ENCODE results near the gene RPS19.
"Not testable (repeated sequence)": the region's sequence is repeated elsewhere in the genome, so short reads cannot be mapped to it uniquely, and the experiment has no call there.

The RPS19 gene

GRCh38 chr19:41902594-41902993 lies 42.5 kb downstream of the RPS19 start:
- DNase-seq = no peak

DNA sequence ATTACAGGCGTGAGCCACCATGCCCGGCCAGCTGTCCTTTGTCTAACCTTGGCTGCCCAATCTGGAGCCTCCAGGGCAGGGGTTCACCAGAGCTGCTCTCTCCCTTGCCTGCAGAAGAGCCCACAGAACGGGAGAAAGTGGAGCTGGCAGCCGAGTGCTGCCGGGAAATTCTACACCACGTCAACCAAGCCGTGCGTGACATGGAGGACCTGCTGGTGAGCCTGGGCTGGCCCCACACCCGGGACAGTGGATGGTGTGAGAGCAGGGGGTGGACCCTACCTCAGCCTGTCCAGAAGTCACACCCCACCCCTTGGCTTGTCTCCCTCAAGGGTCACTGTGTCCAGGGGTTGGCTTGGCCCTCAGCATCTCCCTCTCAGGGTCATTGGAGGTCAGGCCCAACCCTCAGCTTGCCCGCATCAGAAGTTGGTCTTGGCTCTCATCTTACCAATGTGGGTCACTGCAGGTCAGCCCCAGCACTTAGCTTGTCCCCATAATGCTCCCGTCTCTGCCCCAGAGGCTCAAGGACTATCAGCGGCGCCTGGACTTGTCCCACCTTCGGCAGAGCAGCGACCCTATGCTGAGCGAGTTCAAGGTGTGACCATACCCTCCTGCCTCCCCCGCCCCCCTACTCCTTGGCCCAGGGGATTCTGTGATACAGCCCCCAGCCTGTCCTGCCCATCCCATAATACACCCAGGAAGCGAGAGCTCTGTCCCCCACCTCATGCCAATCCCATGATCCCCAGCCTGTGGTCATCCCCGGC lies 43.3 kb downstream of the RPS19 start:
- no peak for DNase-seq

DNA sequence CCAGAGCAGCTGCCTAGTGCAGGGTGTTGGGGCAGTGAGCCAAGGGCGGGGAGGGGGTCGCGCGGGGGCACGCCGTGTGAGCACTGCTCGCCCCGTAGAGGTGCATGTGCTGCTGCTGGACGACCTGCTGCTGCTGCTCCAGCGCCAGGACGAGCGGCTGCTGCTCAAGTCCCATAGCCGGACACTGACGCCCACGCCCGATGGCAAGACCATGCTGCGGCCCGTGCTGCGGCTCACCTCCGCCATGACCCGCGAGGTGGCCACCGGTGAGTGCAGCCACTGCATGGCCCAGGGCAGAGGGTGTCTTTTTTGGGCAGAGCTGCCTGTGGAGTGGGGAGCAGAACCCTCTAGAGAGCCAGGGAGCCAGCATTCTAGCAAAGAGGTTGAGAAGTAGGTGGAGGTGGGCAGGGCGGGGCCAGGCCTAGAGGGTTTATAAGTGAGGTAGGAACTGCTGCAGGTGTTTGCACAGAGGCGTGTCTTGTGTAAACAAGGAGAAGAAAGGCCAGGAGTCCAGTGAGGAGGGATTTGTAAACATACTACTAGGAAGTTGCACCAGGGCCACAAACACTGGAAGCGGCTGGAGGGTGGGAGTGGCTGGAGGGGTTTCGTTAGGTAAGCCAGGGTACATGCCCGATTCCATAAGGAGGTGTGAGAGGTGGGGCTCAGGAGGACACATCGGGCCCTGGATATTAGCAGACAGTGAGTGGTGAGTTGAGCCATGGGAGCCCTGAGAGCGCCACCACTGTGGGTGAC lies 44.2 kb downstream of the RPS19 start:
- no peak for DNase-seq

- DNase-seq = no peak
Measured at GRCh38 chr19:41905273-41906002, 45.4 kb downstream of the RPS19 start.

- no peak for DNase-seq
Measured at GRCh38 chr19:41906271-41906670, 46.2 kb downstream of the RPS19 start.

- DNase-seq = no peak
Measured at GRCh38 chr19:41906916-41907680, 47.0 kb downstream of the RPS19 start.

DNA sequence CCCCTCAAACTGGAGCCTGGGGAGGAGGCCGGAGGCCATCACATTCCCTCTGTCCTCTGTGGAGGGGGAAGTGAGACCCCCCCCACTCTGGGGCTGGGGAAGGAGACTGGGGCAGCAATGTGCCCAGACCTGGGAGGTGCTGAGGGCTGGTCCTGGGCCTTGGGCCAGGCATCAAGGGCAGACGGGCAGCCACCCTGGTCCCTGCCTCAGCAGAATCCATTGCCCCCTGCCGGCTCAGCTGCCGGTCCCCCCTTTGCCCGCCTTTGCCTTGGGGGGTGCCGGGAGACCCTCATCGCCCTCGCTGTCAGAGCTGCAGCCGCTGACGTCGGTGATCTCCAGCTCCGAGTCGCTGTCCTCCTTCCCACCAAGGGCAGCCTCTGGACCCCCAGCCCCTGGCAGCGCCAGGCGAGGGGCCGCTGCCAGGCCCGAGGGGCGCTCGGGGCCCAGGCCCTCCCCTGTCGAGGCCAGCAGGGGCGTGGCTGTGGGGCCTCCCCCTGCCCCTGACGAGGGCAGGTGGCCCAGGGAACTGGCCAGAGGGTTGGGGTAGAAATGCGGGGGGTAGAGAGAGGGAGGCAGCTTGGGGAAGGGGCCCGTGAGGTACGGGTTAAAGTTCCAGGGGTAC lies 48.0 kb downstream of the RPS19 start:
- DNase-seq = no peak

DNA sequence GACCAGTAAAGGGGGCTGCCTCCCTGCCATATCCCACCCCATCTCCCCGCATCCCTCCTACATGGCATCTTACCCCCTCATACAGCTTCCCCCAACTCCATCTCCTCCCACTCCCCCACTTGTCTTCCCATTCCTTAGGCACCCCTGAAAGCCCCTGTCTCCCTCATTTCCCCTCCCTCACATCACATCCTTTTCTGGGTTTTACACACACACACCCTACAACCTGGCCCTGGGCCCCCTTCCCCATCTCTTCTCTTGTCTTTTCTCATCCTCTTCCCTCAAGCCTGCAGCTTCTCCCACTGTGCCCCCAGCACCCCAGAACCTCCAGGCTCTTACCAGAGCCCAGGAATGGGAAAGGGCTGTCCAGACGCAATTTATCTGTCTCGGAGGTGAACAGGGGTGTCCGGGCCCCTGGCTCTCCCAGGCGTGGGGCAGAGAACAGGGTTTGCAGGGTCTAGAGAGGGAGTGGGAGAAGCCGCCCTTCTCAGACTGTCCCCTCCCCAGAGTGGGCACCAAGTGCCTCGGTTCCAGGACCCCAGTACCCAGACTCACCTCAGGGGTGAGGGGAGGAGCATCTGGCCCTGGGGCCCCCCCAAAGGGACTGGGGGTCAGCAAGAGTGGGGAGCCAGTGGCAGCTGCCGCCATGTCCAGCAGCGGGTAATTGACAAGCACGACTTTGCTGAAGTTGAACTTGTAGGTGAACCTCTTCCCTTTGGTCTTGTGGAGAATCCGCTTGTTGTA lies 48.8 kb downstream of the RPS19 start:
- no peak for DNase-seq

GRCh38 chr19:41909706-41910105 lies 49.7 kb downstream of the RPS19 start:
- no peak for DNase-seq

DNA sequence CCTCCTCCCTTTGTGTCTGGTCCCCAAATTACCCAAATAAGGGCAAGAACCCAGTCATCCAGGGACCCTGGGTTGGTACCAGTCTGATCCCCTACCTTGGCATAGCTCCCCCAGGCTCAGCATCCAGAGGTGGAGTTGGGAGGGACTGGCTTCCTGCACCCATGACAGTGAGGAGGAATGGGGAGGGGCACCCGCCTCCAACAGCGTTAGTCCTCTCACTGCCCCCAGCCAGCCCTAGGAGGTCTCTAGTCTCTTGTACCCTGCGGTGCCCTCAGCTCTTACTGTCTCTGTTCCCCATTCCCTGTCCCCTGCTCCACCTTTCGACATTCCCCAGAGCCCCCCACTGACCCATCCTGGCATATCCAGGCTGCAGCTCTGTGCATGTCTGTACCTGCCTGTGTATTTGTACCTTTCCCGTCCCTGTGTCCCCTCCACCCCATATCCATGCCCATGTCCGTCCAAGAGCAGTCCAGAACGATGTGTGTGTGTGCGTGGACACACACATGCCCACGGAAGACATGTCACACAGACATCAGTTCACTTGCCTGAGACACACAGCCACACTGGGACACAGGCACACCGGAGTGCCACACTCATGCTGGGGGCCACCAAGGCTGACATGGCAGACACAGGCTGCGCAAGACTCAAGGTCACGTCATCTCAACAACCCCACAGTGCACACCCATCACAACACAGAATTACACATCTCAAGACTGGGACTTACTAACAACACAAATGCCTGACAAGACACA lies 50.4 kb downstream of the RPS19 start:
- DNase-seq = no peak

GRCh38 chr19:41910992-41911888 lies 51.2 kb downstream of the RPS19 start:
- no peak for DNase-seq

DNA sequence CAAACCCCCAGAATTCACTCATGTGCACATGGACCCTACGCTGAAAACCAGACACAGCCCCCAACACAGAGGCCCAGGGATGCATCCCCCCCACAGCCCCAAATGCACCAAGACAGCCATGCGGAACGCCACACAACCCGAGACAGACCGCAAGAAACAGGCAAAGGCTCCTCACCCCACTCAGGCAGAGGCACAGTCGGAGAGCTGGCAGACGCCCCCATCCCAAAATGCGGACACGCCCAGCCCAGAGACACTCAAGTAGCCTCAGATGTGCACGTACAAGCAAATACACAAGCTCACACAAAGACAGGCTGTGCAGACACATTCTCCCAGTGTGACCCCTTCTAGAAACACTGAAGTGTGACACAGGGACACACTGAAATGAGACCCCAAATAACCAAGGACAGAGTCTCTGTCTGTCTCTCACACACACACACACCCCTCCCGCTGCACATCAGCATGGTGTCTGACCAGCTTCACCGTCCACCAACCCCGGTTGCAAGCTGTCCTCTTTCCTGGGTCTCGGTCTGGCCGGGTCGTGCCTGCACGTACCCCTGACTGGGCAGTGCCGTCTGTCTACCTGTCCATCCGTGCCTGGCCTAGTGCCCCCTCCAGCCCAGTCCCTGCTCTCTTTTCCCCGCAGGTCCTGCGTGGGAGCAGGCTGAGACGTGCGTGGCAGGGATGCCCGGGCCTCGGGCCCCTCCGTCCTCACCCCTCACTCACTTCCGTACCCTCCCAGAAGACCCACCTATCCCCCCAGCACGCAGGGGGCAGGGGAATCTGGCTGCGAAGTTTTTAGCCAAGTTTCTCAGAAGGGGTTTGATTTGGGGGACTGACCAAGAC lies 52.1 kb downstream of the RPS19 start:
- DNase-seq = no peak

GRCh38 chr19:41912899-41913537 lies 53.0 kb downstream of the RPS19 start:
- no peak for DNase-seq

DNA sequence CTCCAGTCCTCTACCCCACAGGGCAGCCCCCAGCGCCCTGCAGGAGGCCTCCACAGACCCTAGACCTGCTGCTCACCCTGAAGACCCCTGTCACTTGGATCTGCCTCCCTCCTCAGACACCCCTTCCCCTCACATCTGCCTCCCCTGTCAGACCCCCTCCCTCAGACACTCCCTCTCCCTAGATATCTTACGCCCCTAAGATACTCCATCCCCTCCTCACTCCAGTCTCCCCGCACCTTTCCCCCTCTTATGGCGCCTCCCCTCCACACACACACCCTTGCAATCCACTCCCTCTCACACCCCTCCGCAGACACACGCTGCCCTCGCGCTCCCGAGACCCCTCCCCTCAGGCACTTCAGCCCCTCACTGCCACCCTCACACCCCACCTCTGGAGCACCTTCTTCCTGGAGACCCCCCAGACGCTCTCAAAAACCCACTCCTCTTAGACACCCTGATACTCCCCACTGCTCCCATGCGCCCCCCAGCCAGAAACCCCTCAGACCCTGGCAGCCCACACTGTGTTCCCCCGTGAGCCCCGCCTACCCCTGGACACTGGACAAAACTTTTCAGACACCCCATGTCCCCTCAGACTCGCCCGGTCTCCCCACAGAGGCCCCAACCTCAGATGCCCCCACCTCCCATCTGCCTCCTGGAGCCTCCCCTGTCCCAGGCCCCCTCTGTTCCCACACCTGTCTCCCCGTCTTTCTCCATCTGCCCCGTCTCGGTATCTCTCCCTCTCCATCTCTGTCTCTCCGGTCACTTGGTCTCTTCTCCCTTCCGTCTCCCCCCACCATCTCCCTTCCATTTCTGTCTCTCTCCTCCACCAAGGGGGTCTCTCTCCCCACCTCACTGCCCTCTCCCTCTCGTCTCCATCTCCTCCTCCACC lies 53.7 kb downstream of the RPS19 start:
- DNase-seq = no peak

DNA sequence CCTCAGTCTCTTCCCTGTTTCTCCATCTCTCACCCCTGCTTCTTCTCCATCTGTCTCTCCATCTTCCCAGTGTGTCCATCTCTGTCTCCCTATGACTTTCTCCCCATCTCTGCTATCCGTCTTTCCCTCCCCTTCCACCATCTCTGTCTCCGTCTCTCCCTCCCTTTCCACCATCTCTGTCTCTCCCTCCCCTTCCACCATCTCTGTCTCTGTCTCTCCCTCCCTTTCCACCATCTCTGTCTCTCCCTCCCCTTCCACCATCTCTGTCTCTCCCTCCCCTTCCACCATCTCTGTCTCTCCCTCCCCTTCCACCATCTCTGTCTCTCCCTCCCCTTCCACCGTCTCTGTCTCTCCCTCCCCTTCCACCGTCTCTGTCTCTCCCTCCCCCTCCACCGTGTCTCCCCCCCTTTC lies 54.4 kb downstream of the RPS19 start:
- DNase-seq = not testable (repeated sequence)

GRCh38 chr19:41915021-41915775 lies 55.1 kb downstream of the RPS19 start:
- DNase-seq = no peak
